Right lobe of liver (tissue), 6 donors: ENCODE results near the gene SPNS2. TPM values are rescaled to one million over a fixed set of nuclear protein-coding genes. Genes with fewer than 3 reads are reported as not detected.
A peak's percentile ranks its signal among the peaks of the same experiment; 100 is the strongest.

Experiments
- ATAC-seq, 4 donors: fragments of 200-7000 bp; cut with Tn5 transposase; one replicate each; pipeline ENCODE4 v1.9.1; 2020; ENCODE audit warnings: mild to moderate bottlenecking in 4 of 4, moderate library complexity in 4 of 4
- DNase-seq, 3 donors: peaks; one replicate each; pipeline ENCODE4 v3.0.0-alpha.2; 2020
- H3K27ac ChIP-seq, 3 donors: fragments of 200-600 bp; one replicate each; pipeline ENCODE4 v1.8.0; 2022
- H3K27me3 ChIP-seq, 2 donors: fragments of 200-600 bp; one replicate each; pipeline ENCODE4 v1.8.0; 2022
- H3K36me3 ChIP-seq, 4 donors: fragments of 200-600 bp; sonication (generic) in 1 of 4; one replicate each; pipeline versions ENCODE4 v1.5.1 to v1.8.0; 2017 to 2022; ENCODE audit warnings: control low read depth in 1 of 4
- H3K4me1 ChIP-seq, 4 donors: fragments of 200-600 bp; sonication (generic) in 1 of 4; one replicate each; pipeline versions ENCODE4 v1.5.1 to v1.8.0; 2017 to 2022; ENCODE audit warnings: control low read depth in 1 of 4
- H3K4me3 ChIP-seq, 3 donors: fragments of 200-600 bp; one replicate each; pipeline ENCODE4 v1.8.0; 2022
- H3K9me3 ChIP-seq, 4 donors: fragments of 200-600 bp; sonication (generic) in 1 of 4; one replicate each; pipeline versions ENCODE4 v1.5.1 to v1.8.0; 2017 to 2022; ENCODE audit warnings: control low read depth in 1 of 4
- POLR2A ChIP-seq: fragments of 450-650 bp; IDR thresholded peaks from one replicate; pipeline ENCODE4 v1.6.1; 2017; ENCODE audit warnings: antibody characterized with exemption, mild to moderate bottlenecking
- WGBS: methylation state at CpG from one replicate; pipeline ENCODE4 v1.1.6; 2018; ENCODE audit warnings: low coverage, low lambda C conversion rate; ENCODE audit not compliant: insufficient coverage; ENCODE audit errors: missing lambda C conversion rate; 5-methylcytosine and 5-hydroxymethylcytosine counted together
- intact Hi-C, 2 donors: fragments of 100-400 bp; cut with DNase I; formaldehyde crosslinking; loops; one replicate each; pipeline versions ENCODE4 v1.11.2 to v1.14.1; 2022
- total RNA-seq, 6 experiments: library from RNA; depleted of rRNA in 2 of 6; stranded (reverse); fragments of >200 nt in 2 of 6; fragmentation: NEBNext Ultra II Directional in 3 of 6; extraction: Animal tissue kit (Norgen Biotek cat#: 25700) in 3 of 6; gene quantifications; one replicate each; pipeline versions ENCODE4 v1.1.0 to v1.2.4, GENCODE V29; 2016 to 2023
- TF ChIP-seq, protein P1 (sequence below), 4 donors: fragments of 200-600 bp in 3 of 4; fragments of 450-650 bp in 1 of 4; IDR thresholded peaks; one replicate each; pipeline versions ENCODE4 v1.5.1 to v1.8.0; 2016 to 2022; ENCODE audit warnings: antibody characterized with exemption in 4 of 4, mild to moderate bottlenecking in 2 of 4
- donor health status: DM: no; HTN: yes; CAD: no.
- donor health status: DM: no; HTN: no; CAD: no.
- donor health status: DM: no; HTN: no; CAD: no.
- donor health status: DM: no; HTN: yes; CAD: no.
- donor health status: DM: no; HTN: yes; CAD: no.

The SPNS2 gene
- total RNA-seq, 6 experiments from 2014 or later = 3.0 to 12.4 (median 7.3) TPM

DNA sequence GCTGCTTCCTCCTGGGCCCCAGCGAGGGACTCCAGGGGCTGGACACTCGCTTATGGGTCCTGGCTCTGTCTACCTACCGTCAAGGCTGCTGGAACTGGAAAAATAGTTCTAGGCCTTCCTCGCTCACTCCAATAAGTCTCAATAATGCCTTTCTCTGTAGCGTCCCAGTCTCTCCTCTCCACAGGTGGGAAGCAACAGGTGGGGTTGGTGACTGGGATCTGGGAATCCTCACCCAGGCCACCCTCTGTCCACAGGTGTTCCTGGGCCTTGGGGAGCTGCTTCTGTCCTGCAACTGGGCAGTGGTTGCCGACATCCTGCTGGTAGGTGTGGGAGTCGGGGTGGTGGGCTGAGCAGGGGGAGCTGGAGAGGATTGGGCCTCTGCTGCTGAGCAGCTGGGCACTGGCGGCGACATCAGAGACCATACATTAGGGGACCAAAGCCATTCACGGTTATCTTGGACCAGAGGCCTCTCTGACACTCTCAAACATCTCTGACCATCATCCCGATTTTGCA lies 20.3 kb upstream of the SPNS2 start:
- DNase-seq (no peak), ATAC-seq (no peak)
- no peaks in the 10 kb centered on the region for H3K36me3 ChIP-seq
- no CpG with 5 or more reads among the region's 11 CpGs for WGBS
- intact Hi-C loops = no loop called here
- H3K27me3 ChIP-seq = no peaks in the 10 kb centered on the region
- H3K4me3 ChIP-seq = no peak overlapping the region
- H3K27ac ChIP-seq = no peak overlapping the region
- TF ChIP-seq POLR2A = no peak
- TF ChIP-seq, protein P1, sequence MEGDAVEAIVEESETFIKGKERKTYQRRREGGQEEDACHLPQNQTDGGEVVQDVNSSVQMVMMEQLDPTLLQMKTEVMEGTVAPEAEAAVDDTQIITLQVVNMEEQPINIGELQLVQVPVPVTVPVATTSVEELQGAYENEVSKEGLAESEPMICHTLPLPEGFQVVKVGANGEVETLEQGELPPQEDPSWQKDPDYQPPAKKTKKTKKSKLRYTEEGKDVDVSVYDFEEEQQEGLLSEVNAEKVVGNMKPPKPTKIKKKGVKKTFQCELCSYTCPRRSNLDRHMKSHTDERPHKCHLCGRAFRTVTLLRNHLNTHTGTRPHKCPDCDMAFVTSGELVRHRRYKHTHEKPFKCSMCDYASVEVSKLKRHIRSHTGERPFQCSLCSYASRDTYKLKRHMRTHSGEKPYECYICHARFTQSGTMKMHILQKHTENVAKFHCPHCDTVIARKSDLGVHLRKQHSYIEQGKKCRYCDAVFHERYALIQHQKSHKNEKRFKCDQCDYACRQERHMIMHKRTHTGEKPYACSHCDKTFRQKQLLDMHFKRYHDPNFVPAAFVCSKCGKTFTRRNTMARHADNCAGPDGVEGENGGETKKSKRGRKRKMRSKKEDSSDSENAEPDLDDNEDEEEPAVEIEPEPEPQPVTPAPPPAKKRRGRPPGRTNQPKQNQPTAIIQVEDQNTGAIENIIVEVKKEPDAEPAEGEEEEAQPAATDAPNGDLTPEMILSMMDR (IDR thresholded peaks at IDR 0.05) = no peak
- no peaks in the 10 kb centered on the region for H3K9me3 ChIP-seq
- H3K4me1 ChIP-seq = peaks cover 0 to 16% (median 0%) of the 10 kb centered on the region in 4 donors

DNA sequence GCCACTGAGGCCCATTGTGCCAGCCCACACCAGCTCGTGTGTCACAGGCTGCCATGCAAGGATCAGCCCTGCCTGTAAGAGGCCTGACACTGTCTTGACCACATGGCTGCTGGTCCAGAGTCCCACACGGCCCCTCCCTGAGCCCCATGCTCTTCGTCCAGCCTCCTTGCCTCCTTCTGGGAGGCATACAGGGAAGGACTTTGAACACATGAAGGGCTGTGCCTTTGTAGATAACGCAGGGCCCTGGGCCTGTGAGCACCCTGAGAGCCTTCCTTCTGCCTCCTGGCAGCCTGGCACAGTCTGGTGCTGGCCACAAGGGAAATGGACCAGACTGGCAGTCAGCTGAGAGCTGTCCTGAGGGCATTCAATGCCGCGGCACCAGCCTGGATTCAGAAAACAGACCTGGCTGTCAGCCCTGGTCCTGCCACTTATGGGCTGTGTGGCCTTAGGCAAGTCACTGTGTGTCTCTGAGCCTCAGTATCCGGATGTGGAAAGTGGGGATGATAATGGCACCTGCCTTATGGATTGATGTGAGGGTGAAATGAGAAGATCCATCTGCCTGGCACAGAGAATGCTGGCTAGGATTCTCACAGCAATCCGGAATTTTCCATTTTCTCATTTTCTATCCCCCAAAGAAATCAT lies 19.2 kb upstream of the SPNS2 start:
- intact Hi-C loops = no loop called here
- no peaks in the 10 kb centered on the region for H3K36me3 ChIP-seq
- H3K4me1 ChIP-seq = peaks cover 0 to 11% (median 0%) of the 10 kb centered on the region in 4 donors
- no peaks in the 10 kb centered on the region for H3K27me3 ChIP-seq
- ATAC-seq (no peak), DNase-seq (no peak)
- WGBS = 76% methylated on average over 3 of the region's 8 CpGs
- no peak for TF ChIP-seq POLR2A
- TF ChIP-seq, protein P1 (IDR thresholded peaks at IDR 0.05) = no peak
- no peak overlapping the region for H3K4me3 ChIP-seq
- H3K27ac ChIP-seq = no peak overlapping the region
- no peaks in the 10 kb centered on the region for H3K9me3 ChIP-seq

DNA sequence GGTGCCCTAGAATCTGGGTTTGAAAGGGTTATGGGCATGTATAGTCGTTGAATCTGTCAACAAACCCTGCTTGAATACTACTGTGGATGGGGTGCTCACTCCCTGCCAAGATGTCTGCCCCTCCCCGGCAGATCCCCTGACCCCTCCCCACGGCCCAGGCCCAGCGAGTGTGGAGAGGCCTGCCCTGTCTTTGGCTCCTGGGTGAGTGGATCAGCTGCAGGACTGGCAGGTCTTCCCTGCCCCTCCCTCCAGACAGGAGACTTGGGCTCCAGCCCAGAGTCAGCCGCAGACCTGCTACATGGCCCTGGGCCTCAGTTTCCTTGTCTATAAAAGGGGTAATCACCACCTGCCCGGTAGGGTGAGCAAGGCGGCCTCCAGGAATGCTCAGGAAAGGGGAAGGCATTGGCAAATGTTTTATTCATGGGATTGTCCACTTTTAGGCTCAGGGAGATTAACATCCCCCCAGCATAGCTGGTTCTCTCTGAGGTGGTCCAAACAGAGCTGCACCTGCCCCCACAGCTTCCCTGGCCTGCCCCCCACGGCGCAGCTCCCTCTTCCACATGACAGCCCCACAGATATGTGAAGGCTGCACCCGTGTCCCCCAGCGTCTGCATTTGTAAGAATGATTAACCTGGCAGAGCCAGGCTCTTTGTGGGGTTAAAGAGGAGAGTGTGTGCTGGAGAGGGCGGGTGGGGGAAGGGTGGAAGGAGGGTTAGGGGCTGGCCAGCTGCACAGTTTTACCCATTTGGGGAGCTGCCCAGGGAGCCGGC lies 18.5 kb upstream of the SPNS2 start:
- H3K27me3 ChIP-seq = no peaks in the 10 kb centered on the region
- H3K36me3 ChIP-seq = no peaks in the 10 kb centered on the region
- 40% methylated on average over 6 of the region's 13 CpGs for WGBS
- peaks cover 0 to 11% (median 0%) of the 10 kb centered on the region in 4 donors for H3K4me1 ChIP-seq
- H3K9me3 ChIP-seq = no peaks in the 10 kb centered on the region
- no peak overlapping the region for H3K4me3 ChIP-seq
- H3K27ac ChIP-seq = no peak overlapping the region
- intact Hi-C loops = no loop called here
- DNase-seq (no peak), ATAC-seq (no peak)
- TF ChIP-seq POLR2A = no peak
- TF ChIP-seq, protein P1 (IDR thresholded peaks at IDR 0.05) = no peak

DNA sequence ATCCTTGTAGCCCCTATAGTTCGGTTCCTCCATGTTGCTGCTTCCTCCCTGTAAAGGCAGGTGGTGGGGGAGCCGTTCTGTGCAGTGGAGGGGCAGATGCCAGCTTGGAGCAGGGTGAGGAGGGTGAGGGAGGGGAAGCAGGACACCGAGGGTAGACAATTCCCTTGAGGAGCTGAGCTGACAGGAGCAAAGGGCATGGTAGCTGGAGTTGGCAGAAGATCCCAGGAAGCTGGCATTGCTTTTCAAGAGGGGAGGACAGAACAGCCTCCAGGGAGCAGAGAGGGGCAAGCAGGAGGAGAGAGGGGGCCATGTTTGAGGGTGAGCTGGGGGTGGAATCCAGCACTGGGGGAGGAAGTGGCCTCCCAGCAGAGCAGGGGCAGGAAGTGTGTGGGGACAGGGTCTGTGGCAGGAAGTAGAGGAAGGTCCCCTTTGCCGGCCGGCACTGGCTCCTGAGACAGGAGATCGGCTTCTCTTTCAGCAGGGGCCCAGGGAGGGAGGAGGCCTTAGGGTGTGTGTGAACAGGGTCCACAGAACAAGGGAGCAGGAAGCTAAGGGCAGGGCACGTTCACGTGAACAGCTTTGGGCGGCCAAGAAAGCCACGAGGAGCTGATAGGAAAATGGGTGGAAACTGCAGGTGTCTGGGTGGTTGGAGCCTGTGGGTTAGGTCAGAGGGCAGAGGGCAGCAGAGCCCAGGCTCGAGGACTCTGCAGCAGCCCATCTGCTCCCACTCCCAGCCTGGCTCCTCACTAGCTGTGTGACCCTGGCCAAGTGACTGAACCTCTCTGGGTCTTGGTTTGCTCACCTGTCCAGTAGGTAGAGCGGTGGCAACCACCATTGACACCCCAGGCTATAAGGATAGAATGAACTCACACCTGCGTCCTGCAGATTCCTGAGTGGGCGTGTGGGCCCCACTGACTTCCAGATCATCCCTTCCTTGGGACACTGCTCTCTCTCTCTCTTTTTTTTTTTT lies 17.5 kb upstream of the SPNS2 start:
- Histone ChIP-seq H3K4me1 (peaks cover 0 to 11% (median 0%) of the 10 kb centered on the region in 4 donors), H3K36me3 (no peaks in the 10 kb centered on the region), H3K27ac (no peak overlapping the region), H3K4me3 (no peak overlapping the region), H3K27me3 (no peaks in the 10 kb centered on the region), H3K9me3 (no peaks in the 10 kb centered on the region)
- intact Hi-C loops = no loop called here
- 35% methylated on average over 8 of the region's 14 CpGs for WGBS
- DNase-seq (no peak), ATAC-seq (peak; percentile 10 to 50 (median 30))
- TF ChIP-seq, protein P1 (IDR thresholded peaks at IDR 0.05) = no peak
- TF ChIP-seq POLR2A = no peak
